Endometrium (tissue), 2 donors: ENCODE results near the gene HOXB3.

ENCODE experiments used
- FAIRE-seq: peaks from 2 replicates; lab custom pipeline; 2012; peaks lifted over from hg19 to GRCh38; lab: Jason Lieb, UNC
- donor health status: control.
- donor health status: control.

The HOXB3 gene

DNA sequence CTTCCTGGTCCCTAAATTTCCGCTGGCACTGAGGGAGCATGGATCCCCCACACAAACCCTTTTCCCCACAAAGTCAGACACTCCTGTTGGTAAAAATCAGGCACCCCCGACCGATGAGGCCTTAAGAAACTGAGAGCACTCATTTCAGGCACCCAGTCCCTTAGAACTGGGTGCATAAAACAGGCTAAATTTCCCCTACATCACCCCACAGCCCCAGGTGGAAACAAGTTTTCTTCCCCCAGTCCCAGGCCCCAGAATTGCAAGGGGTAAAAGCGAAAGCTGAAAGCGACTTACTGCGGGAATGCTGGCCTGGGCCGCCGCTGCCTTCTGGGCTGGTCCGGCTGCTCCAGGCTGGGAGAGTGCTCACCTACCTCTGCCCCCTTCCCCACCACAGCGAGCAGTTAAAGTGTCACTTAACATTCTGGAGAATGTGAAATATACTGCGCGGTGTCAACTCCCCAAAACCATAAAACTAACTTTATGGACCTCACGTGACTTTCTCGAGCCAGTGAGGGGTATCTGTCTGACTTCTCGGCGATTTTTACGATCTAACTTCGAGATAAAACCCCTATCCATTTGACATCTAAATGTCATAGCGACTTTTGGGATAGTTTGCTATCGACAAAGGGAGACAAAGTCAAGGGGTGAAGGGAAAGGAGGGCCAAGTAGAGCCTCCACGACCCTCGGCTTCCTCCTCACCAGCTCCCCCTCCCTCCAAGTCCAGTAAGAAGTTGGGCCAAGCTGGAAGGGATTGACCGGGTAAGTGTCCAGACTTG, at the start of gene HOXB3:
Gene HOXB3 (minus strand): TSS at position 411 of the 776 bp plus-strand sequence. CDS start 37,767 bp downstream, outside the sequence.
- peak; percentile 72 for FAIRE-seq

GRCh38 chr17:48639136-48639535, 49.1 kb upstream of the HOXB3 start:
- no peak for FAIRE-seq

- no peak for FAIRE-seq
Observed at GRCh38 chr17:48637323-48638260, 47.6 kb upstream of the HOXB3 start.

DNA sequence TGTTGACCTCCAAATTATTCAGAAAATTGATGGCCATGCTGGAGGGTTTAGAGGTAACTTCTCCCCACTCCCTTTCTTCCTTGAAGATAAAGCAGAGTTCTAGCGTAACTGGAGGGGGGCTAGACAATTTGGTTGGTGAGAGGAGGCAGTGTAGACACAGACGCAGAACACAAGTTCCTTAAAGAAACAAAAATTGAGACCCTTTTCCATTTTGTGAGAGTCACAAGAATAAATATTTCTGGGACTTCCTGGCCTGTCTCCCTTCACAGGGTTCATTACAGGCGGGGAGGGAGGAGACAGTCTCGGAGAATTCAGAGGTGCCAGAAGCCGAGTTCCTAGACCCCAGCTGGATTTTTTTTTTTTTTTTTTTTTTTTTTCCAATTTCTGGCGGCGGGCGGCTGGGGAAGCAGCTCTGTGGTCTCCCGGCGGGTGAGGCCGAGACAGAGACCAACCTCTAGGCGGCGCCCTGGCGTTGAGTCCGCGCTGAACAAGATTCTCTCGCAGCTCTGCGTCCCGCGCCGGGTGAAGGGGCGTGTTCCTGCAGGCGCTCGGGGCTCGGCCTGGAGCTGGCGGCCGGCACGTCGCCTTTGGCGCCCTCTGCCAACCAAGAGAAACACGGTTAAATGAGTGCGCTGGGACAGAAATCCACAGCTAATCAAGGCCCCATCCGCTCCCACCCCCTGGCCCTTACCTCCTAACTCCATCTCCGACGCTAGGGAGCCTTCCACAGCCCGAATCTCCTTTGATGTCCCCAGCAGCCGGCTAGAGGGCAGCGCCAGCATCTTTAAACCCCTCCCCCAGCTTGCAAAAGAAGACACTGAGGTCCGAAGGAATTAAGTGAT, 46.4 kb upstream of the HOXB3 start:
- FAIRE-seq = no peak

DNA sequence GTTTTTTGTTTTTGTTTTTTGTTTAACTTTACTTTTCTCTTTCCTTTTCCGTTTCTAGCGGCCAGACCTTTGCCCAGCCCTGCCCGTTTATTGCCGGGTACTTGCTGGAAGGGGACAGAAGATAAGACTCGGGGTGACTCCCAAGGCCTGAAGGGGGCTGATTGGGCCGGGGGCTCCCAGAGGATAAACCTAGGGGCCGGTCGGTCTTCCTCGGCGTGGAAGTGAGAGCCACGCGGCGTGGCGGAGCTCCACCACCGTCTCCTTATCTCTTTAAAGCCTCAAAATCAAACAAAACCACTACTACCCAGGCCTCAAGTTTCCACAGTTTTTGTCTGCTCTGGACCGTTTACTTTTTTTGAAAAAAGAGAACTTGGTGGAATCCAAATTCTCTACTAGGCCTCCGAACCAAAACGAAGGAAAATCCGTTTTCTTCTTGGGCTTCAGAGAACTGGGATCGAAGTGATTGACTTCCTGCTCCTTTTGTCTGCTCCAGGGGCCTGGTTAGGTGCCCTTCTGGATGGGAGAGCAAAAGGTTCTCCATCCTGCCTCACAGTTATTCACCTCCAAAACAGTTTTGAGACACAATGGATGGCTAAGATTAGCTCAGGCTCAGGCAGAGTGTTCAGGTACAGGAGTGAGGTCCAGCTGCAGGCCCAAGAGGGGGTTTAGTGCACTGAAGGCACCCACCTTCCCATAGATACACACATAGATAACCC, 44.6 kb upstream of the HOXB3 start:
- FAIRE-seq = no peak

DNA sequence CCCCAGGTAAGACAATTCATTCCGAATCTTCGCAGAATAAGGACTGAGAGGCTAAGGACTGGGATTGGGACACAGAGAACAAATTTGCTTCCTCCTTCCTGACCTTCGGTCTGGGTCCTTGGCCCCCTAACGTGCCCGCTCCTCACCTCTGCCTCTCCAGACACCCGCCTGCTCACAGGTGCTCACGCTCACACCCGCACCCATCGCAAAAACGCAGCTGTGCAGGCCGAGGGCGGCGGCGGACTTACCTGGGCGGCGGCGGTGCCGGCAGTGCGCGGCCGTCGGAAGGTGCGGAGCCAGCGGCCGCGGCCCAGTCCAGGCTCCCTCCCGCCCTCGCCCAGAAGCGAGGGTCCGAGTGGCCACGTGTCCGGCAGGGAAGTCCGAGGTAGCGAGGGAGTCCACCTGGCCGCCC, 43.2 kb upstream of the HOXB3 start:
- FAIRE-seq = no peak

- no peak for FAIRE-seq
Observed at GRCh38 chr17:48632579-48633265, 42.7 kb upstream of the HOXB3 start.

DNA sequence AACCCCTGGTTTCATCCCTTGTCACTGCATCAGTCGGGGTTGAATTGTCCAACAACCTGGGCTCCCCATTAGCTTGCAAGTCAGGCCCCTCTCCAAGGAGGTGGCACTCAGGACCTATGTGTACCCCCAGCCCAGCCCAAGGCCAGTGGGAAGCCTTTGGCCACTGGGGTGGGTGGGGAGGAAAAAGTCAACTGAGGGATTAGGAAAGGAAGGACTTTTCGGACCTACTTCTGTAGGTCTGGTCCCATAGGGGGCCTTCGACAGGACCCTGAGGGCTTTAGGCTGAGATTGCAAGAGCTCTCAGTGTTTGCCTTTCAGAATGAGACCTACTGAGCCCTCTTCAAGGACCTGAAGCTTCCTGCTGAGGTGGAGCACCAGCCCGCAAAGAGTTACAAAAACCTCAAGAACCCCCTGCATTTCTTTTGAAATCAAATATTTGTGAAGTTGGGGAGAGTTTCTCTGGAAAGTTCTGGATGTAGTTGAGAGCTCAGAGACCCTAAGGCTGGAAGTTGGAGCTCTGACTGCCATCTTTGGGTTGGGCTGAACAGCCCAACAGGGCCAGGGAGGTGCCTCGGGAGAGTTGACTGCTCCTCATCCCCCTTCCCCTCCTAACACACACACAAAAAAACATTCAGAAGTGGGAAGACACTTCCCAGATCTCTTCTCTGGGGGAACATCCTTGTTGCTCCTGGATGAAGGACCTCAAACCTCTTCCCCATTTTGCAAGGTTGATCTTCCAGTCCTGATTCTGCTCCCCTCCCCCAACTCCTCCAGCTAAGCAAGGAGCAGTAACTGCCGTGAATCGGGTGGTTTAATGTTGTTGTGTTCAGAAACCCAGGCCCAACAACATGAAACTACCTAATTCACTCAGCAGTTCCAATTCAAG, 41.9 kb upstream of the HOXB3 start:
- no peak for FAIRE-seq

GRCh38 chr17:48630925-48631692, 41.1 kb upstream of the HOXB3 start:
- FAIRE-seq = no peak

DNA sequence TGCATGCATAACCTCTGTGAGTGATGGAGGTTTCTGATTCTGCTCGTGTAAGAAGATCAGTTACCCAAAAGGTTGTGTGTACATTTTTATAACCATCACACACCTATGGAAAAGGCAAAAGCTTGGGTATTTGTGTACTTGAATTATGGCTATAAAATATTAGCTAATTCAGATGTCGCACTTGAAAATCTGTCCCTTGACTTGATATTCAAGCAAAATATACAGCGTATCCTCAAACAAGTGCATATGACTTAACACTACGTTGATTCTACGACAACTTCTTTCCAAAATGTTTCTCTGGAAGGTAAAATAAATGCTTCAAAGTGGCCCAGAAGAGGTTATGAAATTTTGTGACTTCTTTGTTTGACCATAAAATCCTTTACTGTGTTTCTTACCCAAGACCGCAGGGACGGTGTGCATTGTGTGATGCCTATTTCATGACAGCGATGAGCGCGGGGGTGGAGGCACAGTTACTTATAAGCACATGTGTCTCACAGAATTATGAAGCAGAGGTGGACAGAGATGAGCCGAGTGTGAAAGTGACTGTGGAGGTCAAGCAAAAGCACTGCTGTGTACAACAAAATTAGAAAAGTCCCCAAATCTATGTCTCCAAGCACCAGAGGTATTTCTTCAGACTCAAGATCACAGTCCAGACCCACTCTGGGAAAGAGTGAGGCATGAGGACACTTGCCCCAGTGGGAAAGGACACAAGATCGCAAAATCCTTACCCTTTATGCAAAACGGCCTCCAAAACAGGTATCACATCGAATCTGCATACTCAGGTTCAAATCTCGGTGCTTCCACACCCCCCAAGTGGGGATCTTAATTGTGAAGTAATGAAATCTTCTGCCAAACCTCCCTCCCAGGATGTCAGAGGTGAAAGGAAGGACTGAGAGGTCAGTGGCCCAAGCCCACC, 40.2 kb upstream of the HOXB3 start:
- FAIRE-seq = no peak

DNA sequence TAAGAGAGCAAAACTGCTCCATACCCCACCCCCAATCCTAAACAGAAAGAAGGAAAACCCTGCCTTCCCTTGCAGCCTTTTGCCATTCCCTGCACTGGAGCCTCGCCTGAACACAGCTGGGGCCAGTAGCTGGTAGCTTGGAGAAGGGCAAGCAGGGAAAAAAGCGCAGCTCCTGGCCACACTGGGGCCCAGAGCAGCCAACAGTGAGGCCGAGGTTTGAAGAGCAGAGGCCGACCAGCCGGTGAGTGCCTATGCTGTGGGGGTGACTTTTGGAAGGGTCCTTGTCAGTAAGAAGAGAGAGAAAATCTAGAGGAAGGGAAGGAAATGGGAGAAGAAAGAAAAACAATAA, 39.3 kb upstream of the HOXB3 start:
- FAIRE-seq = no peak

DNA sequence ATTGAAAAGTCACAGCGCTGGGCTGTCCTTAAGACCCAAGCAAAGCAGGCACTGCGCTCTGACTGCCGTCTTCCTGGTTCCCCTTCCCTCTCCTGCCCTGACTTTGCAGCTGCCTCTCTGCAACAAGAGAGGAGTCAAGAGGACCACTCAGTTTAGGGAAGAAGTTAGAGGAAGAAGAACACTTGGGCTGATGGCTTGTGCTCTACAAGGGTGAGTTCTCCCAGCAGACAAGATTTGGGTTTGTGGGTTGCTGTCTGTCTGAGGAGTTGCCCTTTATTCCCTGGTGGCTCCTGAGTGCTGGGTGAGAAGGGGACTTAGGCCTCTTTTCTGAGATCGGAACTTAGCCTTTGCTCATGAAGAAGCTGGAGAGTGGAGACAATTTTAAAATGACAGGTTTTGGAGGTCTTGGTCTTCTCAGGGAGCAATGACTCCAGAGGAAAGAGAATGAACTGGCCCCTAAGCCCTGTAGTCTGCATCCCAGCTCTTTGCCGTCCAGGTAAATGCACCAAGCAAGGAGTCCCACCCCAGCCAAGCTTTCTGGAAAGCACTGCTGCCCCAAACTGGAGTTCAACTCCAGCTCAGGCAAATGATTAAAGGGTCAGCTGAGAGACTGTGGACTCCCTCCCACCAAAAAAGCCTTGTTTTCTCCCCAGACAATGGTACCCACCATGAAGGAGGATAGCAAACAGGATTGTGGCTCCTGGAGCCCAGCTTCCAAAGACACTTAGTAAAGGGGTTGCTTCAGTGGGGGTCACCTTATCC, 38.8 kb upstream of the HOXB3 start:
- no peak for FAIRE-seq

DNA sequence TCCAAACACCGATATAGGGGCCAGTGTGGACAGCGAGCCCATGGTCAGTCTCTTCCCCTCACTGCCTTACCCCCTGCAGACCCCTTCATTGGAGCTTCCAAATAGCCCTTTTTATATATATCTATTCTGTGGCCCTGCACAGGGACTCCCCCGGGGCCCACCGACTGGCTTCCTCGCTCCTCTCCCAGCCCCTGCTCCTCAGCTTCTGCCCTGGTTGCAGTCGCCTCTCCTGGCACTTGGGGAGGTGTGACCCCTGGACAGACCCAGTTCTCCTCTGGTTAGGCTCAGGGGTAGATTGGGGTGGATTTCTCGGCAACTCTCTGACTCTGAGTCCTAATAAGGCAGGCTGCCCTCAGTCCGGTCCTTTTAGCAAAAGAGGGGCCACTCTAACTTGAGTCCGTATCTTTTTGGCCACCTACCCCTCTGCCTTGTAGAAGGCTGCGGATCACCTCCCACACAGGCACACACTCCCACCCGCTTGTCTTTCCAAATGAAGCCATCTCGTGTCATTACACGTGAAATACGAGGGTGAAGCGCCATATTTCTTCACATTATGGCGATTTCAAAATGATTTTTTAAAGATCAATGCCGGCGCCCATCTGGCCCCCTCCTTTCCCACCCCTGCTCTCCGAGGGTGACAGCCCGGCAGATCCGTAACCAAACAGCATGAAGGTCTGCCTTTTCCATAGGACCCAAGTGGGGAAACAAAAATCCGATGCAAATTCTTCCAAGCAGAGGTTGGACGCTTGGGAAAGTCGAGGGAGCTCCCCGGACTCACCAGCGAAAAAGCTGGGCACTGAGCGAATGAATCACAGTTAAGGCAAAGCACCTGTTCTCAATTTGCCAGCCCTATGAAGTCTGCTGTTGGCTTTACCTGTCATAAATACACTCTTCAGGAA, 37.8 kb upstream of the HOXB3 start:
- no peak for FAIRE-seq

- no peak for FAIRE-seq
Observed at GRCh38 chr17:48627118-48627597, 37.1 kb upstream of the HOXB3 start.

DNA sequence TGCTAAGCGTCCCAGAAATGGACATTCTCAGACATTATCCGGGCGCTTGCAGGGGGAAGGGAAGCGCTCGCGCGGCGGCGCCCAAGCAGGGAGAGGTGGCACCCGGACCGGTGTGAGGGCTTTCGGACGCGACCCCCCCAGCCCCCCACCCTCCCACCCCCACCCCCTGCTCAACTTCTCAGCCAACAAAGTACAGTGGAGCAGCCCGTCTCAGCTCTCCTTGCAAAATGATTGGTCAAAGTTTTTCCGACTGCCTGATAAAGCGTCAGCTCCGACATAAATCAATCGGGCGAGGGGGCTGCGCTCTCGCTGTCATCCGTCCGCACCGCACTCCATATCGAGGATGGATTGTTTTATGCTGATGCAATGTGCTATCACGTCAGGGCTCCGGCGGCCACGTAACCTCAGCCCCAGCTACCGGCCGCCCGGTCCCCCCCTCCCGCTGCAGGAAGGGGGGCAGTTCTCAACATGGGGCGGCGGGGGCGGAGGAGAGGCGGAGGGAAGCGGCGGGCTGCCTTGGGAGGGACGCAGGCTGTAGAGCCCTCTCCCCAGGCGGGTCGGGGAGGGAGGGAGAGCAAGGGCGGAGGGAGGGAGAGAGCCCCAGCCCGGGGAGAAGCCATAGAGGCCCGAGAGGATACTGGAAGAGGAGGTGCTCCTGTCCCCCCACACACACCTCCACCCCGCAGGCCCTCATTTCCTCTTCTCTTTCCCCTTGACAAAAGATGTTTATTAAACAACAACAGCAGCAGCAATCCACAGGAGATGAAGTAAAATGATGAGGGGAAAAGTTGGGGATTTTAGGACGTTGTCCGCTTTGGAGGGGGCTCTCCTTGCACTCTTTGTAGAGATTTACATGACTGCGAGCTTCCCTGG, 36.4 kb upstream of the HOXB3 start, which contains the start of gene HOXB9:
Gene HOXB9 (minus strand): TSS at position 114 of the 873 bp plus-strand sequence. CDS start 89 bp downstream, at position 25.
- no peak for FAIRE-seq
